GM12892 (cell line): ENCODE results near the gene TARS1.

Source experiments
- DNase-seq: peaks from one replicate; pipeline ENCODE4 v3.0.0; 2011; ENCODE audit not compliant: insufficient read length
- FAIRE-seq: peaks from 2 replicates; lab custom pipeline; 2011; peaks lifted over from hg19 to GRCh38; lab: Jason Lieb, UNC
- POLR2A ChIP-seq: IDR thresholded peaks from 2 replicates; pipeline ENCODE4 v1.6.1; 2011; ENCODE audit warnings: low read depth, low read length, control low read depth
- POLR2AphosphoS5 ChIP-seq: IDR thresholded peaks from 2 replicates; pipeline ENCODE4 v1.6.1; 2011; ENCODE audit warnings: low read depth, low read length, control low read depth
- TAF1 ChIP-seq: IDR thresholded peaks from 2 replicates; pipeline ENCODE4 v1.6.1; 2011; ENCODE audit warnings: low read depth, mild to moderate bottlenecking, control low read depth, low read length, borderline replicate concordance

Gene TARS1

GRCh38 chr5:33441241-33442177 is 744 bp downstream of the TARS1 start:
- DNase-seq (no peak), FAIRE-seq (no peak)
- TF ChIP-seq TAF1 (no peak), POLR2A (no peak)

- DNase-seq, result no peak
- no peak for TF ChIP-seq POLR2AphosphoS5
- TF ChIP-seq POLR2A, result no peak
- no peak for TF ChIP-seq TAF1
- FAIRE-seq, result no peak
These were observed 3.8 kb downstream of the TARS1 start for GRCh38 chr5:33444542-33444941.

- FAIRE-seq, result no peak
These were observed 5.0 kb downstream of the TARS1 start for GRCh38 chr5:33445798-33446197.

GRCh38 chr5:33448118-33448517 is 7.4 kb downstream of the TARS1 start:
- no peak for TF ChIP-seq POLR2AphosphoS5
- no peak for TF ChIP-seq POLR2A
- TF ChIP-seq TAF1, result no peak
- DNase-seq (no peak), FAIRE-seq (no peak)

More at GRCh38 chr5:33445798-33446197, 5.0 kb downstream of the TARS1 start:
- TF ChIP-seq POLR2AphosphoS5, result no peak
- TF ChIP-seq POLR2A, result no peak
- TF ChIP-seq TAF1, result no peak
- DNase-seq, result no peak

GRCh38 chr5:33457126-33457525 is 16.4 kb downstream of the TARS1 start:
- TF ChIP-seq TAF1 (no peak), POLR2AphosphoS5 (no peak), POLR2A (no peak)
- FAIRE-seq (no peak), DNase-seq (no peak)

- FAIRE-seq (no peak), DNase-seq (no peak)
- TF ChIP-seq POLR2AphosphoS5 (no peak), POLR2A (0 out of 2 replicates have a peak, but pooled peaks have one; percentile 12), TAF1 (no peak)
These were observed 17.1 kb downstream of the TARS1 start for GRCh38 chr5:33457817-33458216.

GRCh38 chr5:33460210-33460609 is 19.4 kb downstream of the TARS1 start:
- no peak for FAIRE-seq
- DNase-seq, result no peak
- no peak for TF ChIP-seq POLR2A
- TF ChIP-seq POLR2AphosphoS5, result no peak
- no peak for TF ChIP-seq TAF1

- no peak for DNase-seq
- no peak for TF ChIP-seq POLR2AphosphoS5
- TF ChIP-seq POLR2A, result no peak
- no peak for TF ChIP-seq TAF1
- no peak for FAIRE-seq
These were observed 21.7 kb downstream of the TARS1 start for GRCh38 chr5:33462456-33462855.

- TF ChIP-seq POLR2A, result no peak
- no peak for TF ChIP-seq POLR2AphosphoS5
- TF ChIP-seq TAF1, result no peak
- FAIRE-seq (no peak), DNase-seq (no peak)
These were observed 24.4 kb downstream of the TARS1 start for GRCh38 chr5:33465120-33465519.

- TF ChIP-seq POLR2AphosphoS5, result no peak; the same call in 1 of the 2 replicates
- no peak for TF ChIP-seq POLR2A
- no peak for TF ChIP-seq TAF1
- FAIRE-seq (no peak), DNase-seq (no peak)
These were observed 28.1 kb downstream of the TARS1 start for GRCh38 chr5:33468775-33469435.

GRCh38 chr5:33470544-33470943 is 29.8 kb downstream of the TARS1 start:
- DNase-seq (no peak), FAIRE-seq (no peak)
- no peak for TF ChIP-seq TAF1
- no peak for TF ChIP-seq POLR2A
- TF ChIP-seq POLR2AphosphoS5, result no peak
